Astrocyte (in vitro differentiated cells and primary cell): ENCODE measurements around the gene EEF2K. TPM values are rescaled to one million over a fixed set of nuclear protein-coding genes. Genes with fewer than 3 reads are reported as not detected.

Source experiments
- DNase-seq: peaks from one replicate; pipeline ENCODE4 v3.0.0-alpha.2; 2010; ENCODE audit warnings: low read depth
- FAIRE-seq: peaks from 2 replicates; lab custom pipeline; 2011; peaks lifted over from hg19 to GRCh38; lab: Jason Lieb, UNC
- H2AFZ ChIP-seq: 2 replicates; pipeline ENCODE4 v1.6.0; 2012; ENCODE audit warnings: low read depth, low read length, inconsistent platforms
- H3K27ac ChIP-seq: 2 replicates; pipeline ENCODE4 v1.5.1; 2011; ENCODE audit warnings: low read depth, low read length, inconsistent platforms
- H3K27me3 ChIP-seq: 2 replicates; pipeline ENCODE4 v1.6.0; 2011; ENCODE audit warnings: low read length, inconsistent platforms; ENCODE audit not compliant: insufficient read depth
- H3K36me3 ChIP-seq: 2 replicates; pipeline ENCODE4 v1.5.1; 2011; ENCODE audit warnings: low read length, inconsistent platforms; ENCODE audit not compliant: insufficient read depth
- H3K4me1 ChIP-seq: 2 replicates; pipeline ENCODE4 v1.5.1; 2011; ENCODE audit warnings: low read length, inconsistent platforms; ENCODE audit not compliant: insufficient read depth
- H3K4me2 ChIP-seq: 2 replicates; pipeline ENCODE4 v1.6.0; 2012; ENCODE audit warnings: low read length, inconsistent platforms
- H3K4me3 ChIP-seq: 2 replicates; pipeline ENCODE4 v1.5.1; 2011; ENCODE audit warnings: low read depth, mild to moderate bottlenecking, low read length, inconsistent platforms; ENCODE audit not compliant: insufficient read depth
- H3K79me2 ChIP-seq: 2 replicates; pipeline ENCODE4 v1.6.0; 2012; ENCODE audit warnings: mild to moderate bottlenecking, low read length, inconsistent platforms; ENCODE audit not compliant: insufficient read depth
- H3K9ac ChIP-seq: 2 replicates; pipeline ENCODE4 v1.6.0; 2012; ENCODE audit warnings: mild to moderate bottlenecking, low read length, inconsistent platforms
- H3K9me3 ChIP-seq: 2 replicates; pipeline ENCODE4 v1.5.1; 2012; ENCODE audit warnings: low read depth, mild to moderate bottlenecking, low read length, inconsistent platforms; ENCODE audit not compliant: insufficient read depth
- H4K20me1 ChIP-seq: 2 replicates; pipeline ENCODE4 v1.6.0; 2012; ENCODE audit warnings: low read length, inconsistent platforms; ENCODE audit not compliant: insufficient read depth
- H3K27ac Mint-ChIP-seq: one replicate; pipeline ENCODE4 v1.8.0; 2021; ENCODE audit warnings: mild to moderate bottlenecking, mixed read lengths; ENCODE audit not compliant: unreplicated experiment
- H3K27me3 Mint-ChIP-seq: one replicate; pipeline ENCODE4 v1.8.0; 2021; ENCODE audit warnings: low read depth, mixed read lengths; ENCODE audit not compliant: unreplicated experiment
- H3K36me3 Mint-ChIP-seq: one replicate; pipeline ENCODE4 v1.8.0; 2021; ENCODE audit warnings: low read depth, mixed read lengths; ENCODE audit not compliant: unreplicated experiment
- H3K4me1 Mint-ChIP-seq: one replicate; pipeline ENCODE4 v1.8.0; 2021; ENCODE audit warnings: low read depth, mixed read lengths; ENCODE audit not compliant: unreplicated experiment
- H3K4me3 Mint-ChIP-seq: one replicate; pipeline ENCODE4 v1.8.0; 2021; ENCODE audit warnings: mild to moderate bottlenecking, moderate library complexity, mixed read lengths; ENCODE audit not compliant: unreplicated experiment
- H3K9me3 Mint-ChIP-seq: one replicate; pipeline ENCODE4 v1.8.0; 2021; ENCODE audit warnings: mild to moderate bottlenecking, mixed read lengths; ENCODE audit not compliant: unreplicated experiment
- EZH2 ChIP-seq: IDR thresholded peaks from 2 replicates; pipeline ENCODE4 v1.6.1; 2012; ENCODE audit warnings: mild to moderate bottlenecking, low read length, inconsistent platforms; ENCODE audit not compliant: insufficient read depth
- total RNA-seq: library from RNA; stranded (reverse); gene quantifications from 2 replicates; pipeline ENCODE4 v1.2.1, GENCODE V29; 2021
- TF ChIP-seq, protein P1 (sequence below): IDR thresholded peaks from 2 replicates; pipeline ENCODE4 v1.5.1; 2011; ENCODE audit warnings: low read depth, mild to moderate bottlenecking, inconsistent platforms, low read length, moderate library complexity; ENCODE audit not compliant: insufficient read depth

Gene EEF2K
- total RNA-seq, 1 donor from 2014 or later: 20.9 TPM

DNA sequence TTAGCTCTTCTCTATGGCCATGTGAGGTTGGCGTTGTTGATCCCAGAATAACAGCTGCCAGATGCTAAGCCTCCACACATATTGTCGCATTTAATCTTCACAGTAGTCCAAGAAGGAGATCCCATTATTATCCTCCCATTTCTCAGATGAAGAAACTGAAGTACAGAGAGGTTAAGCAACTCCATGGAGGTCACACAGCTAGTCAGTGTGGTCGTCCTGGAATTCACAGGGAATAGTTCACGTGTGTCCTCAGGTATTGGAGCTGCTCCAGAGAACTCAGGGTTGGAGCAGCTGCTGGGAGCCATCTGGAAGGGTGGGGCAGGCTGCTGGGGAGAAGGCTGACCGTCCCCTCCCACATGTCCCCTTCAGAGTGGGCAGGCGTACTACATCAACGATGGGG, 24.2 kb upstream of the EEF2K start:
- Histone ChIP-seq H3K27me3 (peaks cover 2% of the 10 kb centered on the region), H4K20me1 (no peaks in the 10 kb centered on the region), H3K36me3 (no peaks in the 10 kb centered on the region), H3K79me2 (no peaks in the 10 kb centered on the region), H3K4me3 (no peak overlapping the region), H3K4me1 (no peaks in the 10 kb centered on the region), H3K27ac (no peak overlapping the region), H3K4me2 (no peak overlapping the region), H2AFZ (no peak overlapping the region), H3K9ac (no peak overlapping the region), H3K9me3 (no peaks in the 10 kb centered on the region)
- DNase-seq (no peak), FAIRE-seq (no peak)
- Mint-ChIP-seq H3K36me3 (no peaks in the 10 kb centered on the region), H3K9me3 (no peaks in the 10 kb centered on the region), H3K4me3 (no peak overlapping the region), H3K27me3 (peaks cover 38% of the 10 kb centered on the region), H3K4me1 (no peaks in the 10 kb centered on the region), H3K27ac (no peak overlapping the region)
- TF ChIP-seq EZH2: no peak
- TF ChIP-seq, protein P1, sequence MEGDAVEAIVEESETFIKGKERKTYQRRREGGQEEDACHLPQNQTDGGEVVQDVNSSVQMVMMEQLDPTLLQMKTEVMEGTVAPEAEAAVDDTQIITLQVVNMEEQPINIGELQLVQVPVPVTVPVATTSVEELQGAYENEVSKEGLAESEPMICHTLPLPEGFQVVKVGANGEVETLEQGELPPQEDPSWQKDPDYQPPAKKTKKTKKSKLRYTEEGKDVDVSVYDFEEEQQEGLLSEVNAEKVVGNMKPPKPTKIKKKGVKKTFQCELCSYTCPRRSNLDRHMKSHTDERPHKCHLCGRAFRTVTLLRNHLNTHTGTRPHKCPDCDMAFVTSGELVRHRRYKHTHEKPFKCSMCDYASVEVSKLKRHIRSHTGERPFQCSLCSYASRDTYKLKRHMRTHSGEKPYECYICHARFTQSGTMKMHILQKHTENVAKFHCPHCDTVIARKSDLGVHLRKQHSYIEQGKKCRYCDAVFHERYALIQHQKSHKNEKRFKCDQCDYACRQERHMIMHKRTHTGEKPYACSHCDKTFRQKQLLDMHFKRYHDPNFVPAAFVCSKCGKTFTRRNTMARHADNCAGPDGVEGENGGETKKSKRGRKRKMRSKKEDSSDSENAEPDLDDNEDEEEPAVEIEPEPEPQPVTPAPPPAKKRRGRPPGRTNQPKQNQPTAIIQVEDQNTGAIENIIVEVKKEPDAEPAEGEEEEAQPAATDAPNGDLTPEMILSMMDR: no peak

DNA sequence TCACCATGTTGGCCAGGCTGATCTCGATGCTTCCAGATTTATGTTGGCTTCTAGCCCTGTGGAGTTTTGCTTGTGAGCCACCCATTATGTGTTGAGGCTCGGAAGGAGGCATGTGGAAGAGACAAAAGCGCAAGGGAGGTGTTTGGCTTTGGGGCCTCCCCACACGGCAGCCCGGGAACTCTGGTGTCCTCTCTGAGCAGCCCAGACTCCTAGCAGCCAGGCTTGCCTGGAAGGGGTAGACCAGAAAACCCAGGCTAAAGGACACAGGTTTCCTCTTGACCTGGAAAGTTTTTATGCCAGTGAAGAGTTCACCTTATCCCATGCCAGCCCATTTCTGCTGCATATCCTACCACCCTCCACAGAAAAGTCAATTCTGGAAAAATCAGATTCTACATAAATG, 22.7 kb upstream of the EEF2K start:
- TF ChIP-seq, protein P1: no peak
- no peak for TF ChIP-seq EZH2
- Mint-ChIP-seq H3K4me1 (no peaks in the 10 kb centered on the region), H3K27ac (no peak overlapping the region), H3K4me3 (no peak overlapping the region), H3K9me3 (no peaks in the 10 kb centered on the region), H3K36me3 (no peaks in the 10 kb centered on the region), H3K27me3 (peaks cover 36% of the 10 kb centered on the region)
- Histone ChIP-seq H4K20me1 (no peaks in the 10 kb centered on the region), H3K27ac (no peak overlapping the region), H2AFZ (no peak overlapping the region), H3K27me3 (peaks cover 2% of the 10 kb centered on the region), H3K4me2 (no peak overlapping the region), H3K36me3 (no peaks in the 10 kb centered on the region), H3K9ac (no peak overlapping the region), H3K4me3 (no peak overlapping the region), H3K79me2 (no peaks in the 10 kb centered on the region), H3K9me3 (no peaks in the 10 kb centered on the region), H3K4me1 (no peaks in the 10 kb centered on the region)
- no peak for DNase-seq
- FAIRE-seq: no peak

GRCh38 chr16:22183901-22184614, 22.0 kb upstream of the EEF2K start:
- Histone ChIP-seq H3K27me3 (no peaks in the 10 kb centered on the region), H3K4me1 (no peaks in the 10 kb centered on the region), H3K9me3 (no peaks in the 10 kb centered on the region), H3K79me2 (no peaks in the 10 kb centered on the region), H4K20me1 (no peaks in the 10 kb centered on the region), H2AFZ (no peak overlapping the region), H3K9ac (no peak overlapping the region), H3K27ac (no peak overlapping the region), H3K4me3 (no peak overlapping the region), H3K4me2 (no peak overlapping the region), H3K36me3 (no peaks in the 10 kb centered on the region)
- no peaks in the 10 kb centered on the region for H3K9me3 Mint-ChIP-seq
- no peak for FAIRE-seq
- H3K4me3 Mint-ChIP-seq: no peak overlapping the region
- no peaks in the 10 kb centered on the region for H3K36me3 Mint-ChIP-seq
- H3K27ac Mint-ChIP-seq: no peak overlapping the region
- H3K4me1 Mint-ChIP-seq: no peaks in the 10 kb centered on the region
- DNase-seq: no peak
- H3K27me3 Mint-ChIP-seq: peaks cover 29% of the 10 kb centered on the region
- no peak for TF ChIP-seq EZH2
